ENCODE data around the gene CYP26A1. TPM values are rescaled to one million over a fixed set of nuclear protein-coding genes. Genes with fewer than 3 reads are reported as not detected.

CYP26A1 gene
- total and polyA plus RNA-seq, 5 experiments from 2014 or later = not detected

DNA sequence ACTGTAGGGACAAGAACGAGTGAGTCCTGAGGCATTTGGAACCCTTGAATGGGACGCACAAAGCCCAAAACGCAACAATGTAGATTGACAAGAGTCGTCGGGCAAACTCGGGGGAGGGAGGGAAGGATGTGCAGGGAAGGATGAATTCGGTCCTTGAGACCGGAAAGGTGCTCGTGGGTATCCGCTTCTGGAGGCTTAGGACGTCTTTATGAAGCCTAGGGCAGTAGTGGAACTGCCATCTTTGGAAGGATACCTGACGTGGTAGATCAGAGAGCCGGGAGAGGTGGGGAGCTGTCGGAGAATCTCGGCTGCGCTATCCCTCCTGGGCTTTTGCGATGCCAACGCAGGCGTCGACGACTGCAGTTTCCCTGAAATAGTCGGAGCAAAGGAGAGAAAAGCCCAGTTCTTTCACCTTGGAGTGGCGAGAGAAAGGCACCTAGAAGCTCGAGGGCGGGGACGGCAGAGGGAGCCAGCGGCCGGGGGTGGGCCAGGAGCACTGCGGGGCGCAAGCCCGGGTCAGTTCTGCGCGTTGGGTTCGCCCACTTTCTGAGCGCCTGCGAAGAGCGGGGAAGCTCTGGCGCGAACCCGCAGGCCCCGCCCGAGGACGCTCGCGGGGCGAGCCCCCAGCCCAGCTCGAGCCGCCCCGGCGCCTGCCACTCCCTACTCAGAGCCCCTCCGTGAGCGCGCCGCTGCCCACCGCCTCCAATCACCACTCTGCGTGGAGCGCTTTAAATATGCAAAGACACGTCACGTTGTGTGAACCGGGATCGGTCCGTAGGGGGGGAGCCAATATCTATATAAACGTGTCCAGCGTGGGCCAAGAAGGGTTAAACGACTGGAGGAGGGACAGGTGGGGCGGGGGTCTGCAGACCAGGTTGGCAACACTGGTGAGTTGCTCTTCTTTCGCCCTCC is 13.5 kb upstream of the CYP26A1 start, which contains the start of gene CYP26C1:
Gene CYP26C1 (plus strand): TSS at position 824 of the 912 bp plus-strand sequence. CDS start 466 bp downstream, outside the sequence.
- ATAC-seq (no peak), DNase-seq (peak in 1 of 10 donors; percentile 13)
- POLR2A ChIA-PET = no interaction called here
- H3K9me3 Mint-ChIP-seq = no peaks in the 10 kb centered on the region
- H3K4me3 Mint-ChIP-seq = peak within 1 kb of the TSS in 9 of 10 donors; percentile 33 to 77 (median 69)
- H3K27me3 Mint-ChIP-seq = peaks cover 15 to 43% (median 29%) of the 10 kb centered on the region in 5 donors
- H3K27ac Mint-ChIP-seq = no peak within 1 kb of the TSS
- peaks cover 15 to 37% (median 32%) of the 10 kb centered on the region in 3 donors for H3K36me3 Mint-ChIP-seq
- peaks cover 8 to 24% (median 21%) of the 10 kb centered on the region in 4 donors for H3K4me1 Mint-ChIP-seq

DNA sequence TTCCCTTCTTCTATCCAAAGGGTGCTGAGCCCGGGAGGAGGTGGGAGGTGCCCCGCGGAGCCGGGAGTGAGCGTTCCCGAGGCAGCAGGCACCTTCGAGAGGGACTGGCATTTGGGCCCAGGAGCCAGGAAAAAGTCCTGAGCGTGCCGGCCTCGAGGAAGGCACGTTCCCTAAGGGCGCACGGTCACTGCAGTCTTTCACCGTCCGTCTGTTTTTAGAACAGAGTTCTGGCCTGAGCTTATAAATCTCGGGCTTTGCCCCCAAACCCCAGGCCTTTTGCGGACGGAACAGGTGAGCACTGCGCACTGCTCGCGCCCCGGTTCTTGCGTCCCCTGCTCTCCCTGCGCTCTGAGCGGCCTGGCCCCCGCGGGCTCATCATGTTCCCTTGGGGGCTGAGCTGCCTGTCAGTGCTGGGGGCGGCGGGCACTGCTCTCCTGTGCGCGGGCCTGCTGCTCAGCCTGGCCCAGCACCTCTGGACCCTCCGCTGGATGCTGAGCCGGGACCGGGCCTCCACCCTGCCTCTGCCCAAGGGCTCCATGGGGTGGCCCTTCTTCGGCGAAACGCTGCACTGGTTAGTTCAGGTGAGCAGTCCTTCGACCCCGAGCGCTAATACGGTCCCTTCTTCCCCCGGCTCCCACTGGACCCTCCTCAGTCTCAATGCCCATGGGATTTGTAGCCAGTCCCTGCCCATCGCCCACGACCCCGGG is 12.7 kb upstream of the CYP26A1 start:
- Mint-ChIP-seq H3K27me3 (peaks cover 15 to 47% (median 33%) of the 10 kb centered on the region in 5 donors), H3K4me3 (peak overlapping the region in 4 of 10 donors; percentile 69 to 77 (median 75)), H3K9me3 (no peaks in the 10 kb centered on the region), H3K27ac (no peak overlapping the region), H3K4me1 (peaks cover 9 to 27% (median 23%) of the 10 kb centered on the region in 4 donors), H3K36me3 (peaks cover 15 to 31% (median 28%) of the 10 kb centered on the region in 3 donors)
- ATAC-seq (no peak), DNase-seq (no peak)
- POLR2A ChIA-PET = no interaction called here

DNA sequence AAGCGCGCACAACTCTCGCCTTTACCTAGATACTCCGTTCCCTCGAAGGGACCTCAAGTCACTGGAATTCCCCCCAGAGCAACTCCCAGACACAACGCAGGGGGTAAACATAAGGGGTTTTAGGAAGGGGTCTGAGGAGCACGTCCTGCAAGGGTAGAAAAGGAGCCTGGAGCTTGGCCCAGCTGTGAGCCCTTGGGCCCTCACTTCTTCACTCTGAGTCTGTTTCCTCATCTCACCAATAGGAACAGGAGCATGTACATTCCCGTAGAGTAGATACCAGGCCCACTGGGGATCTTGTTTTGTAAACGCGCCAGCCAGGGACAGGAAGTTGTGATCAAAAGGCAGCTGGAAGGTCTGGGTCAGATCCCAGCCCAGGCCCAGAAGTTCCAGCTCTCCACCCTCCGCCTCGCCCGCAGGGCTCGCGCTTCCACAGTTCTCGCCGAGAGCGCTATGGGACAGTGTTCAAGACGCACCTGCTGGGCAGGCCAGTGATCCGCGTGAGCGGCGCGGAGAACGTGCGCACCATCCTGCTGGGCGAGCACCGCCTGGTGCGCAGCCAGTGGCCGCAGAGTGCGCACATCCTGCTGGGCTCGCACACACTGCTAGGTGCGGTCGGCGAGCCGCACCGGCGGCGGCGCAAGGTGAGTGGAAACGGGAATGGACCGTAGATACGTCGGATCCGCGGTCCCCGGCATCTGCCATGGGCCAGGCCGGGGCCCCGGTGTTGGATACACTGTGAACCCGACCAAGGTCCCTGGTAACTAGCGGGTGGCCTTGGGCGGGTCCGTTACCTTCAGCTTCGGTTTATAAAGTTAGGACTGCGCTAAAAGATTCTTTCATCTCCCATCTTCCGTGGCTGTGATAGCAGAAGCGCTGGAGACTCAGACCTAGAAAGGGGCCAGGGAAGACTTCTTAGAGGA is 11.8 kb upstream of the CYP26A1 start:
- peak overlapping the region in 1 of 10 donors; percentile 34 for H3K27ac Mint-ChIP-seq
- peak overlapping the region; percentile 61 to 77 (median 70) for H3K4me3 Mint-ChIP-seq
- DNase-seq (peak in 1 of 10 donors; percentile 1), ATAC-seq (peak in 1 of 2 donors; percentile 42)
- H3K27me3 Mint-ChIP-seq = peaks cover 15 to 53% (median 38%) of the 10 kb centered on the region in 5 donors
- peaks cover 15 to 27% (median 26%) of the 10 kb centered on the region in 3 donors for H3K36me3 Mint-ChIP-seq
- POLR2A ChIA-PET = no interaction called here
- H3K9me3 Mint-ChIP-seq = no peaks in the 10 kb centered on the region
- peaks cover 9 to 27% (median 23%) of the 10 kb centered on the region in 4 donors for H3K4me1 Mint-ChIP-seq

DNA sequence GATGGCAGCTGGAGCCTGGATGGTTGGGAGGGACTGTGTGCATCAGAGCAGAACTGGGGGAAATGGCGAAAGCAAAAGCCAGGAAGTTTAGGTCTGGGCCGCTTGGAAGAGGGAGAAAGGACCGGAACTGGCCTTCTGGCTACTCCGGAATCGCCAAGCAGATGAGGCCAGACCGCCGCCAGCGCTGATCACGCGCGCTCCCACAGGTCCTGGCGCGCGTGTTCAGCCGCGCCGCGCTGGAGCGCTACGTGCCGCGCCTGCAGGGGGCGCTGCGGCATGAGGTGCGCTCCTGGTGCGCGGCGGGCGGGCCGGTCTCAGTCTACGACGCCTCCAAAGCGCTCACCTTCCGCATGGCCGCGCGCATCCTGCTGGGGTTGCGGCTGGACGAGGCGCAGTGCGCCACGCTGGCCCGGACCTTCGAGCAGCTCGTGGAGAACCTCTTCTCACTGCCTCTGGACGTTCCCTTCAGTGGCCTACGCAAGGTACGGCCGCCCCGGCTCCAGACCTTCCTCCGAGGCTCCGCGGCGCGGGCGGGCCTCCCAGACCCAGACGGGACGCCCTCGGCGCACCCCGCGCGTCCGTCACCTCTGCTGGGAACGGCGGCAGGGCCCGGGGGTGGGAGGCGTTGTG is 11.1 kb upstream of the CYP26A1 start:
- peak overlapping the region; percentile 61 to 77 (median 70) for H3K4me3 Mint-ChIP-seq
- H3K27me3 Mint-ChIP-seq = peaks cover 21 to 61% (median 46%) of the 10 kb centered on the region in 5 donors
- ATAC-seq (peak; percentile 56 to 72), DNase-seq (peak in 5 of 10 donors; percentile 9 to 35 (median 23))
- peaks cover 15 to 22% (median 21%) of the 10 kb centered on the region in 3 donors for H3K36me3 Mint-ChIP-seq
- H3K27ac Mint-ChIP-seq = peak overlapping the region in 1 of 10 donors; percentile 34
- no peaks in the 10 kb centered on the region for H3K9me3 Mint-ChIP-seq
- peaks cover 11 to 27% (median 23%) of the 10 kb centered on the region in 4 donors for H3K4me1 Mint-ChIP-seq
- POLR2A ChIA-PET = no interaction called here

DNA sequence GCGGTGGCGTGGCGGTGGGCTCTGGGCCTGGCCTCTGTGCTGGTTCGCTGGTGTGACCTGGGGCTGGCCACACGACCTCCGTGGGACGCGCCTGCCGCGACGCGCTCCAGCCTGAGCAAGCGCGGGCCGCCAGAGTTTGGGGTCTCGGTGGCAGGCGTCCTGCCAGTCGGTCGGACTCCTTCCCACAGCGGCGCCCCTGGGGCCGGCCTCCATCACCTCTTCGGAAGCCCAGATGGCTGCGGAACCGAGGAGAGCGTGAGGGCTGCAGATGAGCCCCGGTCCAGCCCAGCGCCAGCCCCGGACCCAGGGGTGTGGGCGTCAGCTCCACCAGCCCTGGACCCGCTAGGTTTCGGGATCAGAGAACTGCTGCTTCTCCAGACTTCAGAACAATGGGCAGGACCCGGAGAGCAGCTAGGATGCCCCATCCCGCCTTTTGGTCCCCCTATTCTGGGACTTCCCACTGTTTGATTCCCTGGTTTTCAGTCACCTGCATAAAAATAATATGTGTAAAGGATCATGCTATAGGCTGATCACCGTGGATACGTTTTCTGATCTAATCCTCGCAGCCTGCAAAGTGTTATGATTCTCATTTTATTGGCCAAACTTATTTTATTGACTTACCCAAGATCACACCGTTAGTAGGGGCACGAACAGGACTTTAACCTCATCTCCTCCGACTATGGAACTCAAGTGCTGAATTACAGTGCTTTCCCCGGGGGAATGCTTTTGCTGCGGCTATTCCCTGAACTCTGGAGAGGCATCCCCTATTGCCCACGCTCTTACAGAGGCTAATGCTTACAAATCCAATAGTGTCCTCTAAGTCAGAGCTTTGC is 10.3 kb upstream of the CYP26A1 start:
- Mint-ChIP-seq H3K36me3 (peaks cover 11 to 17% (median 16%) of the 10 kb centered on the region in 3 donors), H3K27me3 (peaks cover 20 to 68% (median 47%) of the 10 kb centered on the region in 5 donors), H3K4me3 (peak overlapping the region in 6 of 10 donors; percentile 13 to 71 (median 50)), H3K4me1 (peaks cover 11 to 29% (median 24%) of the 10 kb centered on the region in 4 donors), H3K27ac (peak overlapping the region in 1 of 10 donors; percentile 25), H3K9me3 (no peaks in the 10 kb centered on the region)
- POLR2A ChIA-PET = no interaction called here
- DNase-seq (no peak), ATAC-seq (no peak)

DNA sequence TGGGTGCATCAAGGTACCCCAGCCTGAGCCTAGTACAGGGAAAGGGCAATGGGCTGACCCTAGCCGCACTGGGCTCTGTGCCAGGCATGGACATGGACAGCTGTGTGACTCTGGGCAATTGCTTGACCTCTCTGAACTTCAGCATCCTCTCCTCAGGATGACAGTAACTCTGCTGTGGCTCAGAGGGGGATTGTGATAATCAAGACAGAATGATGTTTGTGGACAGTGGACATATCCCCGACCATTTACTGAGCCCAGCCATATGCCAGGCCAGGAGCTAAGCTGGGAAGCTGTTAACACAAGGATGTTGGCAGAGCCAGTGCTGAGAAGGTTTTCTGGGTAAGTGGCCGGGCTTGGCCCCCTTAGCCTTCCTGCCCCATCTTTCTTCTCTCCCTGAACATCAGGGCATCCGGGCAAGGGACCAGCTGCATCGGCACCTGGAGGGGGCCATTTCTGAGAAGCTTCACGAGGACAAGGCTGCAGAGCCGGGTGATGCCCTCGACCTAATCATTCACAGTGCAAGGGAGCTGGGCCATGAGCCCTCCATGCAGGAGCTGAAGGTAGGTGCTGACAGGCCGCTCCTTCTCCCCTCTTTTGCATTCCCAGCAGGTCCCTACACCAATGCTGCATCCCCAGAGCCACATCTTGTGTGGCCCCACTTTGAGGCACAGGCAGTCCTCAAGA is 9.6 kb upstream of the CYP26A1 start:
- Mint-ChIP-seq H3K27me3 (peaks cover 23 to 72% (median 52%) of the 10 kb centered on the region in 5 donors), H3K27ac (no peak overlapping the region), H3K4me1 (peaks cover 15 to 34% (median 28%) of the 10 kb centered on the region in 4 donors)

DNA sequence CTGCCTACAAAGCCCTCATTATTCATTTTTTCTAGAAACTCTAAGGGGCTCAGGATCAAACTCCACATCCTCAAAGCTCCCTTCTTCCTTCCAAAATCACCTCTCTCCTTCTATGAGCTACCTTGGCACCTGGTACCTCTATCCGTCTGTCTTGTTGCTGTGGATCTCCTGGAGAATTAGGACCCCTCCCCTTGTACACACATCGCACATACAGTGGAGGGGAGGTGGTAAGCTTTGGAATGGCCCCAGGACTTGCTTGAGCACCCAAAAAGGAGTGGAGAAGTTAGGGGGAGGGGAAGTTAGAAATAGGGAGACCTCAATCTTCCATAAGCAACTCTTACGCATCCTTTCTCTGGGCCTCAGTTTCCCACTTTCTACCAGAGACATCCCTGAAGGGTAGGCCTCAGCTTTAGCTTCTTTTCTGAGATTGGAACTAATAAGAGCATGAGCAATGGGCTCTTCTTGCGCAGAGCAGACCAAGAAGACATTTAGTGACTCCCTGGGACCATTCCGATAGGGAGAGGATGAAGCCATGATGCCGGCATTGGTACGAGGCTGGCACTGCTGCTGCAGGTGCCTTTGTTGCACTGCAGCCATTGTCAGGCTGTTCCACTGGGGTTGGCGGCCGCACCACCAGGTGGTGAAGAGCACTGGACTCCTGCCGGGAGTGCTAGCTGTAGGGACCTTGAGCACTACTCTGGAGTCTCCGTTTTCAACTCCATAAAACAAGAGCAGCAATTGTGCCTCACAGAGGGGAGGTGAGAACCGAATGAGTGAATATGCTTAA is 8.6 kb upstream of the CYP26A1 start:
- POLR2A ChIA-PET = no interaction called here
- Mint-ChIP-seq H3K36me3 (peaks cover 0 to under 1% (median under 1%) of the 10 kb centered on the region in 3 donors), H3K27ac (no peak overlapping the region), H3K4me1 (peaks cover 15 to 30% (median 24%) of the 10 kb centered on the region in 4 donors), H3K9me3 (peaks cover 0 to 2% (median 0%) of the 10 kb centered on the region in 9 donors), H3K27me3 (peaks cover 23 to 72% (median 55%) of the 10 kb centered on the region in 5 donors), H3K4me3 (peak overlapping the region in 2 of 10 donors; percentile 2 to 21)
- DNase-seq (no peak), ATAC-seq (no peak)

More for the DNA sequence above, 9.6 kb upstream of the CYP26A1 start:
- no peaks in the 10 kb centered on the region for H3K9me3 Mint-ChIP-seq
- no peak for ATAC-seq
- peaks cover 7 to 10% (median 10%) of the 10 kb centered on the region in 3 donors for H3K36me3 Mint-ChIP-seq
- DNase-seq = no peak
- POLR2A ChIA-PET = no interaction called here
- peak overlapping the region in 5 of 10 donors; percentile 13 to 53 (median 21) for H3K4me3 Mint-ChIP-seq

DNA sequence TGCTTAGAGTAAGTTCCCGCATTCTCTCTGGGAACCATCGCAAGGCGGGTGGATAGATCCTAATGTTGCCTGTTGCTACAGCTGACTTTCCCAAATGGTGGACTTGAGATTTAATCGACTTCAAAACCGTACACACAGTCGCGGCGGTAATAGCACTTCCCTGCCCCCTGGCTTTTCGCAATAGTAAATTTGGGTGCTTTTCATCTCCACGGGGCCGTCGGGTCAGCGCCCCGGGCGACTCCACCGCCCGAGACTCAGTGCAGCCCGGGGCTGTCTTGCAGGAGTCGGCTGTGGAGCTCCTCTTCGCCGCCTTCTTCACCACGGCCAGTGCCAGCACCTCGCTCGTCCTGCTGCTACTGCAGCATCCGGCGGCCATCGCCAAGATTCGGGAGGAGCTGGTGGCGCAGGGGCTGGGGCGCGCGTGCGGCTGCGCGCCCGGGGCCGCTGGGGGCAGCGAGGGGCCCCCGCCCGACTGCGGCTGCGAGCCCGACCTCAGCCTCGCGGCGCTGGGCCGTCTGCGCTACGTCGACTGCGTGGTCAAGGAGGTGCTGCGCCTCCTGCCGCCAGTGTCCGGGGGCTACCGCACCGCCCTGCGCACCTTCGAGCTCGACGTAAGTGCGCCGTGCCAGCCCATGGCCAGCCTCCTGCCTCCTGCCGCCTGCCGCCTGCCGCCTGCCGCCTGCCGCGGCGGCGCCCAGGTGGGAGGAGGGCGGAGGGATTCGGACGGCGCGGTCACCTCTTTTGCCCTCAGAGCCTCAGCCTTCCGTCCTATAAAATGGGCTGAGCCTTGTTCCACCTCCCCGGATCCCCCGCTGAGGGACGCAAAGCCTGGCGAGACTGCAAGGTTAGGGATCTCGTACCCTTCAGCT is 7.8 kb upstream of the CYP26A1 start:
- Mint-ChIP-seq H3K27ac (no peak overlapping the region), H3K4me3 (no peak overlapping the region), H3K4me1 (peaks cover 15 to 28% (median 25%) of the 10 kb centered on the region in 4 donors), H3K9me3 (peaks cover 0 to 2% (median 0%) of the 10 kb centered on the region in 9 donors), H3K27me3 (peaks cover 30 to 76% (median 61%) of the 10 kb centered on the region in 5 donors), H3K36me3 (no peaks in the 10 kb centered on the region)
- DNase-seq = no peak
- no peak for ATAC-seq
- POLR2A ChIA-PET = no interaction called here

DNA sequence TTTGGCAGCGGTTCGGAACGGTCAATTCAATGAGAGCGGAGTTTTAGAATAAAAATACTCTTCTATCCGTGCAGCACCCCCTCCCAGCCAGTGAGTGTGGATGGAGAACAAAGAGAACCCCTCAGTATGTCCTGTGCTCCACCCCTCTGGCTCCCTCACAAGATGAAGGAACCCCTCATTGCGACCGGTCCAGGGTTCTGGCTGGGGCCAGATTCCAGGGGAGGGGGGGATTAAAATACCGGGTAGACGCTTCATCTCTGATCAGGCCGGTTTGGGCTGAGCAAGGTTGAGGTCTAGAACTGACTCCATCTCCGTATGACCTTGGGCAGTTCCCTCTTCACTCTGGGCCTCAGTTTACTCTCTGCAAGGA is 7.2 kb upstream of the CYP26A1 start:
- peaks cover 13 to 28% (median 24%) of the 10 kb centered on the region in 4 donors for H3K4me1 Mint-ChIP-seq
- no peaks in the 10 kb centered on the region for H3K36me3 Mint-ChIP-seq
- H3K27me3 Mint-ChIP-seq = peaks cover 33 to 78% (median 63%) of the 10 kb centered on the region in 5 donors
- ATAC-seq (no peak), DNase-seq (no peak)
- H3K4me3 Mint-ChIP-seq = peak overlapping the region in 1 of 10 donors; percentile 20
- peaks cover 0 to 2% (median 0%) of the 10 kb centered on the region in 9 donors for H3K9me3 Mint-ChIP-seq
- POLR2A ChIA-PET = no interaction called here
- no peak overlapping the region for H3K27ac Mint-ChIP-seq
